DOHH2 (cell line): Measurements from ENCODE around the gene NUDT12.

Source experiments
- H3F3A ChIP-seq: fragments of 200-600 bp; sonication (generic), shearing (Covaris generic); 2 replicates; pipeline ENCODE4 v1.6.0; 2016; ENCODE audit warnings: antibody characterized with exemption, mild to moderate bottlenecking; ENCODE audit not compliant: control insufficient read depth, insufficient read depth
- H3K27ac ChIP-seq: fragments of 200-600 bp; sonication (generic); 2 replicates; pipeline ENCODE4 v1.5.1; 2014; ENCODE audit warnings: low read depth, mild to moderate bottlenecking, low read length, moderate library complexity
- H3K27me3 ChIP-seq: fragments of 200-600 bp; sonication (generic); 2 replicates; pipeline ENCODE4 v1.6.1; 2014; ENCODE audit warnings: mild to moderate bottlenecking, low read length, mixed read lengths; ENCODE audit not compliant: control insufficient read depth
- H3K36me3 ChIP-seq: fragments of 200-600 bp; sonication (generic); 2 replicates; pipeline ENCODE4 v1.6.1; 2014; ENCODE audit warnings: mild to moderate bottlenecking, low read length, moderate library complexity, mixed read lengths; ENCODE audit not compliant: control insufficient read depth
- H3K4me1 ChIP-seq: fragments of 200-600 bp; sonication (generic); 2 replicates; pipeline ENCODE4 v1.6.1; 2014; ENCODE audit warnings: mild to moderate bottlenecking, low read length, mixed read lengths; ENCODE audit not compliant: control insufficient read depth
- H3K4me2 ChIP-seq: fragments of 200-600 bp; sonication (generic); 2 replicates; pipeline ENCODE4 v1.6.0; 2014; ENCODE audit warnings: mild to moderate bottlenecking, low read length, moderate library complexity
- H3K4me3 ChIP-seq: fragments of 200-600 bp; sonication (generic); 2 replicates; pipeline ENCODE4 v1.5.1; 2014; ENCODE audit warnings: mild to moderate bottlenecking, low read length, mixed read lengths
- H3K79me2 ChIP-seq: fragments of 200-600 bp; sonication (generic); 2 replicates; pipeline ENCODE4 v1.6.1; 2014; ENCODE audit warnings: mild to moderate bottlenecking, low read length, mixed read lengths; ENCODE audit not compliant: control insufficient read depth
- H3K9me2 ChIP-seq: fragments of 200-600 bp; sonication (generic); replicated peaks from 2 replicates; pipeline ENCODE4 v1.6.1; 2014; ENCODE audit warnings: mild to moderate bottlenecking, low read length, mixed read lengths; ENCODE audit not compliant: control insufficient read depth
- H3K9me3 ChIP-seq: fragments of 200-600 bp; sonication (generic); 2 replicates; pipeline ENCODE4 v1.6.1; 2014; ENCODE audit warnings: antibody characterized with exemption, low read length, mixed read lengths; ENCODE audit not compliant: control insufficient read depth, insufficient read depth
- H4K20me1 ChIP-seq: fragments of 200-600 bp; sonication (generic); 2 replicates; pipeline ENCODE4 v1.6.0; 2014; ENCODE audit warnings: low read depth, mild to moderate bottlenecking, antibody characterized with exemption, low read length, moderate library complexity; ENCODE audit not compliant: control insufficient read depth, insufficient read depth
- EZH2phosphoT487 ChIP-seq: fragments of 200-600 bp; sonication (generic); IDR thresholded peaks from 2 replicates; pipeline ENCODE4 v1.6.1; 2017; ENCODE audit warnings: borderline replicate concordance, mild to moderate bottlenecking, antibody characterized with exemption, low read length, moderate library complexity, mixed read lengths
- TF ChIP-seq, protein P1 (sequence below): fragments of 200-600 bp; sonication (generic); IDR thresholded peaks from one replicate; pipeline ENCODE4 v1.5.1; 2014; ENCODE audit warnings: antibody characterized with exemption, mild to moderate bottlenecking, low read depth, low read length; ENCODE audit not compliant: poor library complexity, severe bottlenecking

NUDT12 gene

DNA sequence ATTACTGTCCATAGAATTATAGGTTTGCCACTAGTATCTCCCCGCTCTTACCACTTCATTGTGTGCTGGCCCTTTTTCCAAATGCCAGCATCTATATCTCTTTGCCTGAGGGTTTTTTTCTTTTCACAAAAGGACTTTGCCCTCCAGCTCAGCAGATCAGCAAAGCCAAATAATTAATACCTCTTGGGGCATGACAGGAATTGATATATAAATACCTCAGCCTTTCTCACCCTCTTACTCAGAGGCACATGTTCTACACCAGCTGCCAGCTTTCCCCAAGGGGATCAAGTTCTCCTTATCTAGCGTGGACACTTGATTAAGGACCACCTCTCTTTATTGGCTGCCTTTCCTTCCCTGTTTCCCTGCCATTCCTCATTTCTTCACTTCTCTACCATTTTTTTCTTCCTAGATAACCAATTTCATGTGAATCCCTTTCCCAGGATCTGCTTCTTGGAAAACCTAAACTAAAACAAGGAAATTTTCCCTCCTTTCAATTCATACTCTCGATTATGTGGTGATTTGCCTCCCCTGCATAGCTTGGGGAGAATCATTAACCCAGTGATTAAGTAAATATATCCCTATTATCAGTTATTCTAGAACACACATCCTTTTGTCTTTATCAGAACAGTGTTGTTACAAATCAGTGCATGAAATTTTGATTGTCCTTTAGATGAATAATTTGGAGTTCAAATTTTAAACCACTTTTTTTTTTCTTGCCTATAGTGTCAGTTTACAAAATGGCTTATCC lies 6.9 kb upstream of the NUDT12 start:
- no peaks in the 10 kb centered on the region for H3K36me3 ChIP-seq
- H3K27ac ChIP-seq, result no peak overlapping the region
- no peaks in the 10 kb centered on the region for H3K4me1 ChIP-seq
- H3K27me3 ChIP-seq, result no peaks in the 10 kb centered on the region
- H3F3A ChIP-seq, result no peaks in the 10 kb centered on the region
- no peaks in the 10 kb centered on the region for H4K20me1 ChIP-seq
- no peak overlapping the region for H3K4me2 ChIP-seq
- no peaks in the 10 kb centered on the region for H3K79me2 ChIP-seq
- H3K9me2 ChIP-seq, result no peaks in the 10 kb centered on the region
- no peak overlapping the region for H3K4me3 ChIP-seq
- H3K9me3 ChIP-seq, result no peaks in the 10 kb centered on the region
- TF ChIP-seq EZH2phosphoT487, result no peak
- TF ChIP-seq, protein P1, sequence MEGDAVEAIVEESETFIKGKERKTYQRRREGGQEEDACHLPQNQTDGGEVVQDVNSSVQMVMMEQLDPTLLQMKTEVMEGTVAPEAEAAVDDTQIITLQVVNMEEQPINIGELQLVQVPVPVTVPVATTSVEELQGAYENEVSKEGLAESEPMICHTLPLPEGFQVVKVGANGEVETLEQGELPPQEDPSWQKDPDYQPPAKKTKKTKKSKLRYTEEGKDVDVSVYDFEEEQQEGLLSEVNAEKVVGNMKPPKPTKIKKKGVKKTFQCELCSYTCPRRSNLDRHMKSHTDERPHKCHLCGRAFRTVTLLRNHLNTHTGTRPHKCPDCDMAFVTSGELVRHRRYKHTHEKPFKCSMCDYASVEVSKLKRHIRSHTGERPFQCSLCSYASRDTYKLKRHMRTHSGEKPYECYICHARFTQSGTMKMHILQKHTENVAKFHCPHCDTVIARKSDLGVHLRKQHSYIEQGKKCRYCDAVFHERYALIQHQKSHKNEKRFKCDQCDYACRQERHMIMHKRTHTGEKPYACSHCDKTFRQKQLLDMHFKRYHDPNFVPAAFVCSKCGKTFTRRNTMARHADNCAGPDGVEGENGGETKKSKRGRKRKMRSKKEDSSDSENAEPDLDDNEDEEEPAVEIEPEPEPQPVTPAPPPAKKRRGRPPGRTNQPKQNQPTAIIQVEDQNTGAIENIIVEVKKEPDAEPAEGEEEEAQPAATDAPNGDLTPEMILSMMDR, result no peak

DNA sequence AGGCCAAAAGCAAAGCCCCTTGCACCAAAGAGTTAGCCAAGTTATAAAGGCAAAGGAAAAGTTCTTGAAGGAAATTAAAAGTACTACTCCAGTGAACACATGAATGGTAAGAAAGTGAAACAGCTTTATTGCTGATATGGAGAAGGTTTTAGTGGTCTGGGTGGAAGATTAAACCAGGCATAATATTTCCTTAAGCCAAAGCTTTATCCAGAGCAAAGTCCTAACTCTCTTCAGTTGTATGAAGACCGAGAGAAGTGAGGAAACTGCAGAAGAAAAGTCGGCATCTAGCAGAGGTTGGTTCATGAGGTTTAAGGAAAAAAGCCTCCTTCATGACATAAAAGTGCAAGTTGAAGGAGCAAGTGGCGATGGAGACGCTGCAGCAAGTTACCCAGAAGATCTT lies 3.1 kb upstream of the NUDT12 start:
- Histone ChIP-seq H3K36me3 (no peaks in the 10 kb centered on the region), H3K79me2 (no peaks in the 10 kb centered on the region), H3K27ac (no peak overlapping the region), H3K27me3 (no peaks in the 10 kb centered on the region), H3K4me2 (no peak overlapping the region), H3F3A (no peaks in the 10 kb centered on the region), H3K4me1 (no peaks in the 10 kb centered on the region), H3K9me2 (no peaks in the 10 kb centered on the region), H3K4me3 (no peak overlapping the region), H3K9me3 (no peaks in the 10 kb centered on the region), H4K20me1 (no peaks in the 10 kb centered on the region)
- TF ChIP-seq EZH2phosphoT487, result no peak
- TF ChIP-seq, protein P1, result no peak

DNA sequence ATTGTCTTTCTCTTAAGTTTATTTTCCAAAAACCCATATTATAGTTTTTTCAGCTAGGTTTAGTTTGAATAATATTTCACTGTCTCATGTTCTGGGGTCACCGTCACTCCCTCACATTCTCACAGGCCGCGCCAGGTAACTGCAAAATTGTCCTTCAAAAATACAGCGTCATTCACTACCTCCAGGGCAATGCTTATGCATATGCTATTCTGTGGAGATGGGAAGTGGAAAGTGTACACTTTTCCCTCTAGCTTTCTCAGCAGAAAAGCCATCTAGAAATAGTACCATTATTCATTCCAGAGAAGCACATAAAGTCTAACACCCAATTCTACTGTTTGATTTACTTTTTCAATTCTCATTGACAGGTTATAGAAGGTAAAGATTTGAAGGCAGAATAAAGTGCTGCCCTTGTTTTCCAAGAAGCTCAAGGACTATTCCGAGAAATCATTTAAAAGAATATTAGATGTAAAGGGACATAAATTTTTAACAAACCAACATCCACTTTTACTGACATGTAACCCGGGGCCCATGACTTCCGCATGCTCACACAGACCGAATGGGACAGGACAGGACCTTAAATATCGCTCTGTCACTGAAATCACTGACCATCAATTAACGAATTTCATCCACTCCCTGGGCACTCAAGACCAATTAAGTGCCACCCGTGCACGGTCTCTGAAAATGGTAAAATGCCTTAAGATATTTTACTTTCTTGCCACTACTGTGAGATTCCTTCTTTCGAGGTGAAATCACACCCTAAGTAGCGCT lies 720 bp downstream of the NUDT12 start:
- TF ChIP-seq, protein P1, result no peak
- no peak for TF ChIP-seq EZH2phosphoT487
- Histone ChIP-seq H3K36me3 (no peaks in the 10 kb centered on the region), H3K4me3 (no peak overlapping the region), H4K20me1 (no peaks in the 10 kb centered on the region), H3K27me3 (no peaks in the 10 kb centered on the region), H3K9me3 (no peaks in the 10 kb centered on the region), H3K9me2 (no peaks in the 10 kb centered on the region), H3K79me2 (no peaks in the 10 kb centered on the region), H3K4me1 (no peaks in the 10 kb centered on the region), H3F3A (no peaks in the 10 kb centered on the region), H3K4me2 (no peak overlapping the region), H3K27ac (no peak overlapping the region)
